ENCODE data around the gene FZR1.

Gene FZR1

GRCh38 chr19:3537101-3537437 lies 31.0 kb downstream of the FZR1 start:
- H2BK5ac ChIP-seq (ENCODE audit: low read depth, low read length, poor library complexity, severe bottlenecking), result no peak overlapping the region
- no peak overlapping the region for H2BK15ac ChIP-seq (ENCODE audit: low read depth, poor library complexity, severe bottlenecking)
- no peak overlapping the region for H3K4me2 ChIP-seq (ENCODE audit: low read length, poor library complexity, severe bottlenecking)
- no peak for DNase-seq
- WGBS, result 82% methylated on average over 13 of the region's 13 CpGs
- H3K23ac ChIP-seq (ENCODE audit: low read length in 2 of 2), result no peak overlapping the region
- no peak overlapping the region for H3K14ac ChIP-seq (ENCODE audit: low read length in 2 of 2)
- no peak overlapping the region for H4K8ac ChIP-seq (ENCODE audit: low read length)
- no peak overlapping the region for H2AFZ ChIP-seq (ENCODE audit: low read depth, low read length)
- no peak overlapping the region for H3K9ac ChIP-seq (ENCODE audit: low read length)
- H2BK120ac ChIP-seq (ENCODE audit: low read depth, low read length), result no peak overlapping the region
- no peak overlapping the region for H4K91ac ChIP-seq (ENCODE audit: low read length)
- H3K4me1 ChIP-seq (ENCODE audit: control insufficient read depth, insufficient read depth, low read depth, low read length), result peaks cover 19% of the 10 kb centered on the region
- peak overlapping the region in 1 of 2 experiments; percentile 13 for H3K4ac ChIP-seq (ENCODE audit: low read depth in 1 of 2, low read length in 2 of 2)
- H3K4me3 ChIP-seq (ENCODE audit: insufficient read depth in 1 of 2, low read depth in 1 of 2, low read length in 2 of 2), result no peak overlapping the region
- no peak overlapping the region for H3K27ac ChIP-seq (ENCODE audit: low read length, poor library complexity, severe bottlenecking)
- no peak overlapping the region for H2BK12ac ChIP-seq (ENCODE audit: low read length in 2 of 2)
- H3K9me3 ChIP-seq (ENCODE audit: control insufficient read depth, low read length), result no peaks in the 10 kb centered on the region
- H2AK5ac ChIP-seq (ENCODE audit: low read length, severe bottlenecking), result no peak overlapping the region
- no peak overlapping the region for H3K18ac ChIP-seq (ENCODE audit: low read depth in 1 of 2, low read length in 2 of 2)
- H3K79me1 ChIP-seq (replicated peaks; ENCODE audit: low read length, poor library complexity, severe bottlenecking), result peaks cover 3% of the 10 kb centered on the region
- H3K36me3 ChIP-seq (ENCODE audit: control insufficient read depth in 1 of 2, insufficient read depth in 2 of 2, low read depth in 1 of 2, low read length in 2 of 2), result peaks cover 46 to 71% of the 10 kb centered on the region in 2 experiments
- no peaks in the 10 kb centered on the region for H3K27me3 ChIP-seq (ENCODE audit: control insufficient read depth in 1 of 2, insufficient read depth in 1 of 2, low read length in 2 of 2)

GRCh38 chr19:3537438-3538240 lies 31.5 kb downstream of the FZR1 start:
- peaks cover 41 to 68% of the 10 kb centered on the region in 2 experiments for H3K36me3 ChIP-seq (ENCODE audit: control insufficient read depth in 1 of 2, insufficient read depth in 2 of 2, low read depth in 1 of 2, low read length in 2 of 2)
- H2BK5ac ChIP-seq (ENCODE audit: low read depth, low read length, poor library complexity, severe bottlenecking), result no peak overlapping the region
- no peak overlapping the region for H4K8ac ChIP-seq (ENCODE audit: low read length)
- no peak overlapping the region for H3K4me2 ChIP-seq (ENCODE audit: low read length, poor library complexity, severe bottlenecking)
- H3K79me1 ChIP-seq (replicated peaks; ENCODE audit: low read length, poor library complexity, severe bottlenecking), result peaks cover 3% of the 10 kb centered on the region
- no peak overlapping the region for H3K9ac ChIP-seq (ENCODE audit: low read length)
- no peak overlapping the region for H3K14ac ChIP-seq (ENCODE audit: low read length in 2 of 2)
- peak overlapping the region in 1 of 2 experiments; percentile 13 for H3K4ac ChIP-seq (ENCODE audit: low read depth in 1 of 2, low read length in 2 of 2)
- 89% methylated on average over 20 of the region's 22 CpGs for WGBS
- H3K9me3 ChIP-seq (ENCODE audit: control insufficient read depth, low read length), result no peaks in the 10 kb centered on the region
- peak overlapping the region; percentile 15 for H4K91ac ChIP-seq (ENCODE audit: low read length)
- no peak overlapping the region for H2AFZ ChIP-seq (ENCODE audit: low read depth, low read length)
- no peak overlapping the region for H3K4me3 ChIP-seq (ENCODE audit: insufficient read depth in 1 of 2, low read depth in 1 of 2, low read length in 2 of 2)
- peaks cover 19% of the 10 kb centered on the region for H3K4me1 ChIP-seq (ENCODE audit: control insufficient read depth, insufficient read depth, low read depth, low read length)
- no peak for DNase-seq
- H3K27ac ChIP-seq (ENCODE audit: low read length, poor library complexity, severe bottlenecking), result no peak overlapping the region
- H2AK5ac ChIP-seq (ENCODE audit: low read length, severe bottlenecking), result no peak overlapping the region
- H2BK120ac ChIP-seq (ENCODE audit: low read depth, low read length), result no peak overlapping the region
- no peak overlapping the region for H2BK15ac ChIP-seq (ENCODE audit: low read depth, poor library complexity, severe bottlenecking)
- no peak overlapping the region for H3K23ac ChIP-seq (ENCODE audit: low read length in 2 of 2)
- H3K27me3 ChIP-seq (ENCODE audit: control insufficient read depth in 1 of 2, insufficient read depth in 1 of 2, low read length in 2 of 2), result no peaks in the 10 kb centered on the region
- H3K18ac ChIP-seq (ENCODE audit: low read depth in 1 of 2, low read length in 2 of 2), result peak overlapping the region in 1 of 2 experiments; percentile 74
- H2BK12ac ChIP-seq (ENCODE audit: low read length in 2 of 2), result peak overlapping the region in 1 of 2 experiments; percentile 64

GRCh38 chr19:3538258-3538929 lies 32.3 kb downstream of the FZR1 start:
- Histone ChIP-seq H2AK5ac (ENCODE audit: low read length, severe bottlenecking) (no peak overlapping the region), H3K36me3 (ENCODE audit: control insufficient read depth in 1 of 2, insufficient read depth in 2 of 2, low read depth in 1 of 2, low read length in 2 of 2) (peaks cover 34 to 68% of the 10 kb centered on the region in 2 experiments), H4K91ac (ENCODE audit: low read length) (no peak overlapping the region), H3K4me3 (ENCODE audit: insufficient read depth in 1 of 2, low read depth in 1 of 2, low read length in 2 of 2) (no peak overlapping the region), H3K4me2 (ENCODE audit: low read length, poor library complexity, severe bottlenecking) (no peak overlapping the region), H2BK15ac (ENCODE audit: low read depth, poor library complexity, severe bottlenecking) (peak overlapping the region; percentile 23), H3K9ac (ENCODE audit: low read length) (no peak overlapping the region), H3K27ac (ENCODE audit: low read length, poor library complexity, severe bottlenecking) (no peak overlapping the region), H3K4me1 (ENCODE audit: control insufficient read depth, insufficient read depth, low read depth, low read length) (peaks cover 19% of the 10 kb centered on the region), H4K8ac (ENCODE audit: low read length) (no peak overlapping the region), H3K27me3 (ENCODE audit: control insufficient read depth in 1 of 2, insufficient read depth in 1 of 2, low read length in 2 of 2) (no peaks in the 10 kb centered on the region), H2BK12ac (ENCODE audit: low read length in 2 of 2) (peak overlapping the region in 1 of 2 experiments; percentile 31), H2BK120ac (ENCODE audit: low read depth, low read length) (no peak overlapping the region), H3K9me3 (ENCODE audit: control insufficient read depth, low read length) (no peaks in the 10 kb centered on the region), H2BK5ac (ENCODE audit: low read depth, low read length, poor library complexity, severe bottlenecking) (no peak overlapping the region), H2AFZ (ENCODE audit: low read depth, low read length) (no peak overlapping the region), H3K79me1 (replicated peaks; ENCODE audit: low read length, poor library complexity, severe bottlenecking) (peaks cover 2% of the 10 kb centered on the region), H3K18ac (ENCODE audit: low read depth in 1 of 2, low read length in 2 of 2) (no peak overlapping the region), H3K14ac (ENCODE audit: low read length in 2 of 2) (no peak overlapping the region), H3K23ac (ENCODE audit: low read length in 2 of 2) (no peak overlapping the region), H3K4ac (ENCODE audit: low read depth in 1 of 2, low read length in 2 of 2) (no peak overlapping the region)
- WGBS, result 86% methylated on average over 25 of the region's 25 CpGs
- DNase-seq, result no peak

GRCh38 chr19:3538965-3539755 lies 33.0 kb downstream of the FZR1 start, which contains the start of gene TEKTIP1:
TSS of gene TEKTIP1 (plus strand) at chr19:3539174. CDS start at chr19:3539178, 4 bp downstream.
- H2BK15ac ChIP-seq (ENCODE audit: low read depth, poor library complexity, severe bottlenecking), result peak within 1 kb of the TSS; percentile 23
- no peak within 1 kb of the TSS for H3K4ac ChIP-seq (ENCODE audit: low read depth in 1 of 2, low read length in 2 of 2)
- no peak within 1 kb of the TSS for H3K9ac ChIP-seq (ENCODE audit: low read length)
- no peak within 1 kb of the TSS for H3K23ac ChIP-seq (ENCODE audit: low read length in 2 of 2)
- H2AK5ac ChIP-seq (ENCODE audit: low read length, severe bottlenecking), result no peak within 1 kb of the TSS
- H3K36me3 ChIP-seq (ENCODE audit: control insufficient read depth in 1 of 2, insufficient read depth in 2 of 2, low read depth in 1 of 2, low read length in 2 of 2), result peaks cover 26 to 68% of the 10 kb centered on the region in 2 experiments
- no peak within 1 kb of the TSS for H3K14ac ChIP-seq (ENCODE audit: low read length in 2 of 2)
- WGBS, result 72% methylated on average over 28 of the region's 28 CpGs
- H4K8ac ChIP-seq (ENCODE audit: low read length), result no peak within 1 kb of the TSS
- peak; percentile 34 for DNase-seq
- H3K4me3 ChIP-seq (ENCODE audit: insufficient read depth in 1 of 2, low read depth in 1 of 2, low read length in 2 of 2), result no peak within 1 kb of the TSS
- H4K91ac ChIP-seq (ENCODE audit: low read length), result peak within 1 kb of the TSS; percentile 15
- H3K18ac ChIP-seq (ENCODE audit: low read depth in 1 of 2, low read length in 2 of 2), result peak within 1 kb of the TSS in 1 of 2 experiments; percentile 74
- peaks cover 5% of the 10 kb centered on the region for H3K79me1 ChIP-seq (replicated peaks; ENCODE audit: low read length, poor library complexity, severe bottlenecking)
- H2AFZ ChIP-seq (ENCODE audit: low read depth, low read length), result no peak within 1 kb of the TSS
- no peak within 1 kb of the TSS for H3K27ac ChIP-seq (ENCODE audit: low read length, poor library complexity, severe bottlenecking)
- H2BK12ac ChIP-seq (ENCODE audit: low read length in 2 of 2), result peak within 1 kb of the TSS in 1 of 2 experiments; percentile 64
- H3K4me2 ChIP-seq (ENCODE audit: low read length, poor library complexity, severe bottlenecking), result no peak within 1 kb of the TSS
- H3K4me1 ChIP-seq (ENCODE audit: control insufficient read depth, insufficient read depth, low read depth, low read length), result peaks cover 19% of the 10 kb centered on the region
- no peaks in the 10 kb centered on the region for H3K9me3 ChIP-seq (ENCODE audit: control insufficient read depth, low read length)
- H3K27me3 ChIP-seq (ENCODE audit: control insufficient read depth in 1 of 2, insufficient read depth in 1 of 2, low read length in 2 of 2), result no peaks in the 10 kb centered on the region
- no peak within 1 kb of the TSS for H2BK5ac ChIP-seq (ENCODE audit: low read depth, low read length, poor library complexity, severe bottlenecking)
- H2BK120ac ChIP-seq (ENCODE audit: low read depth, low read length), result no peak within 1 kb of the TSS
